H1 (cell line): ENCODE measurements around the gene CASP9.

Source experiments
- BRCA1 ChIP-seq: IDR thresholded peaks from 2 replicates; pipeline ENCODE4 v1.6.1; 2012; ENCODE audit warnings: low read depth, low read length, improper control_type of control experiment
- CTCF ChIP-seq, 3 experiments: IDR thresholded peaks; 1 replicate in 2 of 3; 2 replicates in 1 of 3; pipeline versions ENCODE4 v1.5.1 to v1.6.1; 2011; ENCODE audit warnings: low read length in 3 of 3, mild to moderate bottlenecking in 3 of 3, inconsistent platforms in 2 of 3, low read depth in 1 of 3, moderate library complexity in 1 of 3; ENCODE audit not compliant: insufficient read depth in 1 of 3; ENCODE audit errors: control extremely low read depth in 1 of 3
- EZH2 ChIP-seq: fragments of 200-600 bp; sonication (generic); IDR thresholded peaks from 2 replicates; pipeline ENCODE4 v1.7.1; 2012; ENCODE audit warnings: low read depth, mild to moderate bottlenecking, moderate library complexity, low read length, inconsistent platforms; ENCODE audit not compliant: severe bottlenecking
- GTF2F1 ChIP-seq: IDR thresholded peaks from 2 replicates; pipeline ENCODE4 v1.6.1; 2012; ENCODE audit warnings: low read depth, low read length, improper control_type of control experiment, borderline replicate concordance
- POLR2AphosphoS5 ChIP-seq: IDR thresholded peaks from 2 replicates; pipeline ENCODE4 v1.6.1; 2011; ENCODE audit warnings: low read depth, low read length
- RFX5 ChIP-seq: IDR thresholded peaks from 2 replicates; pipeline ENCODE4 v1.6.1; 2011; ENCODE audit warnings: low read depth, low read length, improper control_type of control experiment, borderline replicate concordance

GRCh38 chr1:15443281-15443680 lies 80.7 kb downstream of the CASP9 start:
- no peak for TF ChIP-seq POLR2AphosphoS5
- no peak for TF ChIP-seq CTCF (IDR thresholded peaks at IDR 0.05; ENCODE audit: control extremely low read depth in 1 of 3, insufficient read depth in 1 of 3, low read depth in 1 of 3, low read length in 3 of 3)
- TF ChIP-seq EZH2, result no peak
- no peak for TF ChIP-seq RFX5
- TF ChIP-seq GTF2F1, result no peak
- TF ChIP-seq BRCA1, result no peak
